HG03565 (cell line): Measurements from ENCODE around the gene CLASRP.
"Not testable (repeated sequence)": the region's sequence is repeated elsewhere in the genome, so short reads cannot be mapped to it uniquely, and the experiment has no call there.

Experiments used
- ATAC-seq: cut with Tn5 transposase; IDR thresholded peaks from one replicate; pipeline ENCODE4 v1.9.1; 2021; ENCODE audit warnings: mild to moderate bottlenecking, moderate library complexity; ENCODE audit not compliant: unreplicated experiment

The CLASRP gene

DNA sequence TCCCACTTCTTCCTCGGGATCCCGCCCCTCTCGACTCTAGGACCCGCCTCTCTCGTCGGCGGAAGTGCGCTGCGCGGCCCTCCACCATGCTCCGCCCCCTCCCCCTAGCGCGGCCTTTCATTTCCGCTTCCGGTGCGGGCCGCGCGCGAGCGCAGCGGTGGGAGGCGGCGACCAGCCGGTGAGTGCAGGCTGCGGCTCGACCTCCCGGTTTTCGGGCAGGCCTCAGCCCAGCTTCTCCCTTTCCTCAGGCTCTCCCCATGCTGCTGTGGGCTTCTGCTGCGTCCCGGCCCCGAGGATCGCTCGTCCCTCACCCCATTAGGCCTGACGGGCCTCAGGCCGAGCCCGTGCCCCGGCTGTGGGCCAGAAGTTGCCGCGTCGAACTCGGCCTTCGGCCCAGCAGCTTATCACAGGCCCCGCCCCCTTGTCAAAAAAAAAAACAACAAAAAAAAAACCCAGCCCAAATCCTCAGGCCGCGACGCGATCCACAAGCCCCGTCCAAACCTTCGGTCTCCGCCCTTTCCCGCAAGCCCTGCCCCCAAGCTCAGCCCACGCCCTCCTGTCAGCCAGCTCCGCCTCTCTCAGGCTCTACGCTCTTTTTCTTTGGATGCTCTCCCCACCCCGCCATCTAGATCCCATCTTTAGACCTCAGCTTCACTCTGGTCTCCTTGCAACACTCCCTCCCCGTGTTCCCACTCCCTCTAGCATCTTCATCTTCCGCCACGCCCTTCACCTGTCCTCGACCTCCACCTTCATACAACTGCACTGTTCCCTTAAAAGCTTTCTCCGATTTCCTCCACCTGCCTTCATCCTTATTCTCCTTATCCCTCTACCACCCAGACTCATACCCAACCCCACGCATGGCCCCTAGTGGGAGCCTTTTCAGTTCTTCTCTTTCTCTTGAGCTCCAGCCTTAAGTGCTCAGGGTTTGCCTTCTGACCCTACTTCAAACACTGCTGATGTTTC, at the start of gene CLASRP:
Gene CLASRP (plus strand): TSS at position 115 of the 963 bp plus-strand sequence. CDS start 1,168 bp downstream, outside the sequence.
- peak; percentile 83 for ATAC-seq

DNA sequence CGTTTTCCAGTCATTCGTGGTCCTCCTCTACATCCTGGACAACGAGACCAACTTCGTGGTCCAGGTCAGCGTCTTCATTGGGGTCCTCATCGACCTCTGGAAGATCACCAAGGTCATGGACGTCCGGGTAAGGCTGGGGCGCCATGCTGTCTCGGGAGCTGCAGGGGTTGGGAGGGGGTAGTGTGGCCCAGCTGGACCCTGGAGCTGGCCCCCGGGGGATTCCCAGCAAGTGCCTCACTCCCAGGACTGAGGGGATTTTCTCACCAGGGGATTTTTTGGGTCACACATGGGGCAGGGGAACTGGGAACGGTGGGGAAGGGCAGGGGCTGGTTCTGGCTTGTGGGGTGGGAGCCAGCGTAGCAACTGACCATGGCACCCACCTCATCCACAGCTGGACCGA, 48.4 kb upstream of the CLASRP start:
- no peak for ATAC-seq

DNA sequence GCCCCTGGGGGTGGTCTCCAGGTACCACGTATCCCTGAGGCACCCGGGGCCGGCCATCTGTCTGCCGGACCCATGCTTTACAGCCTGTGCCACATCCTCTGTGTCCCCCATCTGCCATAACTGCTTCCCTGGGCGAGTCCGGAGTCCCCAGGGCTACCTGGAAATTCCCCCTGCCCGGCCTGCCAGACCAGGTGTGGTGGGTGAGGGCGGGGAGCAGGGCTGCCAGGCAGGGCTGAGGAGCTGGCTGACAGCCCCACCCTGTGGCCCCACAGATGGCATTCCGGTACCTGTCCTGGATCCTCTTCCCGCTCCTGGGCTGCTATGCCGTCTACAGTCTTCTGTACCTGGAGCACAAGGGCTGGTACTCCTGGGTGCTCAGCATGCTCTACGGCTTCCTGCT, 47.9 kb upstream of the CLASRP start:
- ATAC-seq, result no peak

- ATAC-seq, result no peak
These were observed 46.3 kb upstream of the CLASRP start for GRCh38 chr19:44992336-44993163.

GRCh38 chr19:44993526-44993925, 45.3 kb upstream of the CLASRP start:
- ATAC-seq, result no peak

DNA sequence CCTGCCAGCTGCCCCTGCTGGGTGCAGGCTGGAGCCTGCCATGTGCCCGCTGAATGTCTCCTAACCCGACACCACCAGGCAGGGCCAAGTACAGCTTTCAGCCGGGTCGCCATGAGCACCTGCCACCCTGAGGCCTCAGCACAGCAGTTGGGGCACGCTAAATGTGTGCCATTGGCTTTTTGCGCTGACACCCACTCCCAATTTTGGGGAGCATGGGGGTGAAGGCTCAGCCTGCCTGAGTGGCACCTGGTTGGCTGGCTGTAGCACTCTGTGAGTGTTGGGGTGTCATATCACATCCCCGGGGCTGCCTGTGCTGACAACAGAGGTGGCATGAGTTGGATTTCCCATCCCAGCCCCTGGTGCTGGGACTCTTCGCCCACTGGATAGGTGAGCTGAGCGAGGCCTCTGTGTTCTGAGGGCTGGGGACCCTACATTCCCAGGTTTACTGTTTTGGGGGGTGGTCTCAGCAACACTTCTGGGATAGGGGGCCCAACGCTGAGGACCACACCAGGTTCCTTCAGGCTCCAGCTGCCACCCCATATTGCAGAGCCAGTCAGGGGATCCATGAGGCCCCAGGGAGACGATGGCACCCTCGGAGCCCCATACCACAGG, 44.8 kb upstream of the CLASRP start:
- no peak for ATAC-seq

DNA sequence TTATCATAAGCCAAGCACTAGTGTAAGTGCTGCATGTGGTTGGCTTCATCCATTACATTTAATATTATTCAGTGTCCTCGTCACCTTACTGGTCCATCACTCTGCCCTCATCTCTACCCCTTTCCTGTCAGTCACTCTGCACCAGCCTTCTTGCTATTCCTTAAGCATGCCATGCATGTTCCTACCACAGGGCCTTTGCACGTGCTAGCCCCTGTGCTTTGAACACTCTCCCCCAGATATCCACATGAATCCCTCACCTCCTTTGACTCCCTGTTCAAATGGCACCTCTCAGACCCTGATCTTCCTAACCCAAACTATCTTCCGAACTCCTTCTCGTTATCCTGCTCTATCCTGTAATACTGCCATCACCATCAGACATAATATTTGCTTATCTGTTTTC, 40.8 kb upstream of the CLASRP start:
- ATAC-seq, result no peak

- not testable (repeated sequence) for ATAC-seq
These were observed 39.5 kb upstream of the CLASRP start for GRCh38 chr19:44999131-44999925.

- ATAC-seq, result not testable (repeated sequence)
These were observed 38.2 kb upstream of the CLASRP start for GRCh38 chr19:45000665-45001064.

- peak; percentile 45 for ATAC-seq
These were observed 37.6 kb upstream of the CLASRP start, which contains the start of gene RELB for GRCh38 chr19:45001087-45001739. TSS of gene RELB (plus strand) at chr19:45001464. CDS start at chr19:45001580, 116 bp downstream.

- ATAC-seq, result no peak
These were observed 35.4 kb upstream of the CLASRP start for GRCh38 chr19:45003485-45003884.

DNA sequence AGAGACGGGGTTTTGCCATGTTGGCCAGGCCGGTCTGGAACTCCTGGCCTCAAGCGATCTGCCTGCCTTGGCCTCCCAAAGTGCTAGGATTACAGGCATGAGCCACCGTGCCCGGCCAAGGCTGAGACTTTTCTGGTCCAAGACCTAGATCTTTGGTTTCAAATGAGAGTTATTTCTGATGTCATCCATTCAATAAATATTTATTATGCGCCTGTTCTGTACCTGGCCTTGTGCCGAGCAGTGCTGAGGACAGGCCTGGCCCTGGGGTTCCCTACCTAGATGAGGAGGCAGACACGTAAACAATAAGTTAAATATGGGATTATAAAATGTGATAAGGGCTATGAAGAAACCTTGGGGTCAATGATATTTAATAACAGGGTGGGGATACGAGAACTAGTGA, 33.1 kb upstream of the CLASRP start:
- ATAC-seq, result no peak

DNA sequence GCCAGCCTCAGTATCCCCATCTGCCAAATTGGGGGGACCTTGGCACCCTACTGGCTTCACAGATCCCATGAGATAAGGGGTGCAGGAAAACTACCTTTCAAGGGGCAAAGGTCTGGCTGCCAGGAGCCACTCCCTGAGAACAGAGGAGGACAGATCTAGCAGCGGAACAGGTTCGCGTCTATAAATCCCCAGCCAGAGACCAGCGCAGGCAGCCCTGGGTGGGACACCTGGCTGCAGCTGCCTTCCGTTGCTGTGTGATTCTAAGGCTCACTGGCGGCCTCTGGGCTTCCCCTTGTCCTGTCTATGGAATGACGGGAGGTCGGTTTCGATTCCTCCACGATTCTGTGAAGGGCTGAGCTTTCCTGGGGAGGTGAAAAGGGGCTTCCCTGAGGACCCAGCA, 30.3 kb upstream of the CLASRP start:
- no peak for ATAC-seq

DNA sequence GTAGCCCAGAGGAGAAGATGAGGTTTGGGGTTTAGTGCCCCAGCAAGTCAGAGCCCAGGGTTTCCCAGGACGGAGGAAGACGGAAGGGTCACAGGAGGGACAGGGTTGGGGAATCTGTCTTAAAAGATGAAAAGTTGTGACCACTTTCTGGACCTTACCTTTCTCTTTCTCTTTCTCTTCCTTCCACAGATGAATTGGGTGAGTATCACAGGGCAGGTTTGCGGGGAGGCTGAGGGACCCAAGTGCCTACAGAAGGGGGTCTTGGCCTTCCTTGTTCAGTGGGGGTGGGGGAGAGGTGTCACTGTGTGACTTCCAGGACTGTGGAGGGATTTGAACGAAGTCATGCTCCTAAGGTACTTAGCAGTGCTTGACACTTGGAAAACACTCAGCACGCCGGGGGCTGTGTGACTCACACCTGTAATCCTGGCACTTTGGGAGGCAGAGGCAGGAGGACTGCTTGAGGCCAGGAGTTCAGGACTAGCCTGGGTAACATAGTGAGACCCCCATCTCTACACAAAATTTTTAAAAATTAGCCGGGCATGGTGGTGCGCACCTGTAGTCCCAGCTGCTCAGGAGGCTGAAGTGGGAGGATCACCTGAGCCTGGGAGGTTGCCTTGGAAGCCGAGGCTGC, 29.1 kb upstream of the CLASRP start:
- no peak for ATAC-seq

GRCh38 chr19:45010306-45010705, 28.5 kb upstream of the CLASRP start:
- no peak for ATAC-seq

DNA sequence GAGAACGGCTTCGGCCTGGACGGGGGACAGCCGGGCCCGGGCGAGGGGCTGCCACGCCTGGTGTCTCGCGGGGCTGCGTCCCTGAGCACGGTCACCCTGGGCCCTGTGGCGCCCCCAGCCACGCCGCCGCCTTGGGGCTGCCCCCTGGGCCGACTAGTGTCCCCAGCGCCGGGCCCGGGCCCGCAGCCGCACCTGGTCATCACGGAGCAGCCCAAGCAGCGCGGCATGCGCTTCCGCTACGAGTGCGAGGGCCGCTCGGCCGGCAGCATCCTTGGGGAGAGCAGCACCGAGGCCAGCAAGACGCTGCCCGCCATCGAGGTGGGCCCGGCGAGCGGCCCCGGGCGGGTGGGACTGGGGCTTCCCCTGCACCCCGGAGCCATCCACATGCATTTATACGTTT, 26.9 kb upstream of the CLASRP start:
- ATAC-seq, result no peak

DNA sequence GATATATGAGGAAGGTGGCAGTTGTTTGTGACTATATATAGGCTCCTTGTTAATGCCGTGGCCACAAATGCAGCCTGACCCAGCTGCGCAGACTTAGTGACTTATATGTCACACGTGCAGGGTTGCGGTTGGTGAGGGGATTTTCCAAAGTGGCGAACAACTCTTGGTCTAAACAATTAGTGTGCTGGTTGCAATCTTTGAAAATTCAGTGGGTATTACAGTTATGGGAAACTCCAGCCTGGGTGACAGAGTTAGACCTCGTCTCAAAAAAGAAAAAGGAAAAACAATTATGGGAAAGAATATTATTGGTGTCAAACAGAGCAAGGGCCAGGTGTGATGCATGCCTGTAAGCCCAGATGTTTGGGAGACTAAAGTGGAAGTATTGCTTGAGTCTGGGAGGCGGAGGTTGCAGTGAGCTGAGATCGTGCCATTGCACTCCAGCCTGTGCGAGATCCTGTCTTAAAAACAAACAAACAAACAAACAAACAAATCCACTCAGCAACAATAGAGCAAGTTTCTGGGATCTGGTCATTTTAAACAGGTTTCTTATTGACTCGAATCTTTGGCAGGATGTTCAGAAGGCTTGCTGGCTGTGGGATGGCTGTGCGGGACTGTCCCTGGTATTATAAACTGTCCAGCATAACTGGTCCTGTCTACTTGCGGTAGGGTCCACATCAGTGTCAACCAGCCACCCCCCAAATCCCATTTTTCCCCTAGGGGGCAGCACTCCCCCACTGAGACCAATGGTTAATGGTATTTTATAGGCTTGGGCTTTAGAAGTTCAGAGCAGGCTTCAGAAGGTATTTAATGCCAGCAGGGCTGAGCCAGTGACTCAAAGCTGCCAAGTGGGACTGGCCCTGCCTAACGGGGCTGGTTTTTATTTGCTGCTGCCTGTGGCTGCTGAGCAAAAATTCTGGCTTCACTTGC, 22.2 kb upstream of the CLASRP start:
- peak; percentile 64 for ATAC-seq

GRCh38 chr19:45019187-45019586, 19.7 kb upstream of the CLASRP start:
- no peak for ATAC-seq
